22Rv1 (cell line): Measurements from ENCODE around the gene DMD.

Experiments used
- ZFX ChIP-seq: fragments of 450-650 bp; IDR thresholded peaks from 2 replicates; pipeline ENCODE4 v1.6.1; 2017; ENCODE audit warnings: antibody characterized with exemption, borderline replicate concordance
- TF ChIP-seq, protein P1 (sequence below): fragments of 450-650 bp; IDR thresholded peaks from 2 replicates; pipeline ENCODE4 v1.5.1; 2017; ENCODE audit warnings: mild to moderate bottlenecking

GRCh38 chrX:31074522-31074921 is 2136.8 kb downstream of the DMD start:
- TF ChIP-seq, protein P1, sequence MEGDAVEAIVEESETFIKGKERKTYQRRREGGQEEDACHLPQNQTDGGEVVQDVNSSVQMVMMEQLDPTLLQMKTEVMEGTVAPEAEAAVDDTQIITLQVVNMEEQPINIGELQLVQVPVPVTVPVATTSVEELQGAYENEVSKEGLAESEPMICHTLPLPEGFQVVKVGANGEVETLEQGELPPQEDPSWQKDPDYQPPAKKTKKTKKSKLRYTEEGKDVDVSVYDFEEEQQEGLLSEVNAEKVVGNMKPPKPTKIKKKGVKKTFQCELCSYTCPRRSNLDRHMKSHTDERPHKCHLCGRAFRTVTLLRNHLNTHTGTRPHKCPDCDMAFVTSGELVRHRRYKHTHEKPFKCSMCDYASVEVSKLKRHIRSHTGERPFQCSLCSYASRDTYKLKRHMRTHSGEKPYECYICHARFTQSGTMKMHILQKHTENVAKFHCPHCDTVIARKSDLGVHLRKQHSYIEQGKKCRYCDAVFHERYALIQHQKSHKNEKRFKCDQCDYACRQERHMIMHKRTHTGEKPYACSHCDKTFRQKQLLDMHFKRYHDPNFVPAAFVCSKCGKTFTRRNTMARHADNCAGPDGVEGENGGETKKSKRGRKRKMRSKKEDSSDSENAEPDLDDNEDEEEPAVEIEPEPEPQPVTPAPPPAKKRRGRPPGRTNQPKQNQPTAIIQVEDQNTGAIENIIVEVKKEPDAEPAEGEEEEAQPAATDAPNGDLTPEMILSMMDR = no peak
- TF ChIP-seq ZFX = no peak
